Mesendoderm (in vitro differentiated cells): ENCODE measurements around the gene STUM.

Experiments used
- DNase-seq: peaks from one replicate; pipeline ENCODE4 v3.0.0; 2013
- H2AK5ac ChIP-seq: 2 replicates; pipeline ENCODE4 v1.6.1; 2013; ENCODE audit warnings: low read length, inconsistent platforms
- H2BK120ac ChIP-seq: 2 replicates; pipeline ENCODE4 v1.6.1; 2013; ENCODE audit warnings: low read depth, mild to moderate bottlenecking, low read length, moderate library complexity, mixed read lengths
- H2BK15ac ChIP-seq: replicated peaks from 2 replicates; pipeline ENCODE4 v1.6.1; 2013; ENCODE audit warnings: low read depth, mild to moderate bottlenecking, moderate library complexity
- H2BK5ac ChIP-seq: 2 replicates; pipeline ENCODE4 v1.6.1; 2013; ENCODE audit warnings: low read length, inconsistent platforms
- H3K18ac ChIP-seq: 2 replicates; pipeline ENCODE4 v1.6.1; 2013; ENCODE audit warnings: mild to moderate bottlenecking, low read length, mixed read lengths
- H3K23ac ChIP-seq: one replicate; pipeline ENCODE4 v1.6.1; 2013; ENCODE audit warnings: low read length
- H3K27ac ChIP-seq: 2 replicates; pipeline ENCODE4 v1.5.1; 2013; ENCODE audit warnings: low read depth, mild to moderate bottlenecking, inconsistent platforms, low read length, moderate library complexity
- H3K27me3 ChIP-seq: 2 replicates; pipeline ENCODE4 v1.6.1; 2013; ENCODE audit warnings: low read length, control low read depth, mild to moderate bottlenecking, inconsistent platforms; ENCODE audit not compliant: insufficient read depth, poor library complexity
- H3K36me3 ChIP-seq: 2 replicates; pipeline ENCODE4 v1.6.1; 2013; ENCODE audit warnings: low read length, inconsistent platforms; ENCODE audit not compliant: control insufficient read depth, insufficient read depth
- H3K4ac ChIP-seq: one replicate; pipeline ENCODE4 v1.6.1; 2013; ENCODE audit warnings: low read depth, mild to moderate bottlenecking, low read length, moderate library complexity
- H3K4me1 ChIP-seq: 2 replicates; pipeline ENCODE4 v1.6.1; 2013; ENCODE audit warnings: low read depth, low read length, inconsistent platforms; ENCODE audit not compliant: control insufficient read depth
- H3K4me2 ChIP-seq: 2 replicates; pipeline ENCODE4 v1.6.1; 2013; ENCODE audit warnings: low read length
- H3K4me3 ChIP-seq: 2 replicates; pipeline ENCODE4 v1.5.1; 2013; ENCODE audit warnings: mild to moderate bottlenecking, low read length
- H3K56ac ChIP-seq: one replicate; pipeline ENCODE4 v1.6.1; 2013; ENCODE audit warnings: low read length
- H3K79me1 ChIP-seq: 2 replicates; pipeline ENCODE4 v1.6.1; 2013; ENCODE audit warnings: low read length, inconsistent platforms
- H3K79me2 ChIP-seq: 2 replicates; pipeline ENCODE4 v1.6.1; 2013; ENCODE audit warnings: mild to moderate bottlenecking, low read length; ENCODE audit not compliant: control insufficient read depth, insufficient read depth
- H3K9ac ChIP-seq: 2 replicates; pipeline ENCODE4 v1.6.1; 2013; ENCODE audit warnings: low read length, inconsistent platforms
- H4K5ac ChIP-seq: one replicate; pipeline ENCODE4 v1.6.1; 2013; ENCODE audit warnings: low read length
- H4K8ac ChIP-seq: one replicate; pipeline ENCODE4 v1.6.1; 2013; ENCODE audit warnings: low read depth, mild to moderate bottlenecking, control low read depth, low read length, moderate library complexity
- WGBS: extraction: QIAGEN DNeasy Blood & Tissue Kit; methylation state at CpG from one replicate; pipeline ENCODE4 v1.1.7; 2013; ENCODE audit warnings: low lambda C conversion rate, missing lambda C conversion rate; ENCODE audit not compliant: insufficient coverage; ENCODE audit errors: extremely low coverage; 5-methylcytosine and 5-hydroxymethylcytosine counted together

The STUM gene

GRCh38 chr1:226604560-226605317 lies 56.2 kb downstream of the STUM start:
- no CpG with 5 or more reads among the region's 9 CpGs for WGBS
- H2AK5ac ChIP-seq: no peak overlapping the region

GRCh38 chr1:226605318-226605950 lies 56.9 kb downstream of the STUM start:
- DNase-seq: no peak
- Histone ChIP-seq H3K4me2 (no peak overlapping the region), H2BK120ac (no peak overlapping the region), H3K27ac (no peak overlapping the region), H4K8ac (no peak overlapping the region), H3K27me3 (no peaks in the 10 kb centered on the region), H3K79me2 (no peaks in the 10 kb centered on the region), H3K79me1 (no peaks in the 10 kb centered on the region), H2AK5ac (no peak overlapping the region), H2BK5ac (no peak overlapping the region), H3K9ac (no peak overlapping the region), H3K18ac (no peak overlapping the region), H3K4ac (no peak overlapping the region), H3K4me3 (no peak overlapping the region), H3K56ac (peak overlapping the region; percentile 53), H3K23ac (no peak overlapping the region), H2BK15ac (no peak overlapping the region), H4K5ac (no peak overlapping the region), H3K4me1 (peaks cover 9% of the 10 kb centered on the region), H3K36me3 (no peaks in the 10 kb centered on the region)
- WGBS: no CpG with 5 or more reads among the region's 9 CpGs

More at GRCh38 chr1:226604560-226605317, 56.2 kb downstream of the STUM start:
- Histone ChIP-seq H3K4me3 (no peak overlapping the region), H3K79me2 (no peaks in the 10 kb centered on the region), H3K36me3 (no peaks in the 10 kb centered on the region), H3K56ac (peak overlapping the region; percentile 53), H3K9ac (no peak overlapping the region), H3K23ac (no peak overlapping the region), H3K4me1 (peaks cover 9% of the 10 kb centered on the region), H3K4ac (no peak overlapping the region), H3K27me3 (no peaks in the 10 kb centered on the region), H3K27ac (no peak overlapping the region), H3K18ac (peak overlapping the region; percentile 2), H2BK120ac (no peak overlapping the region), H4K8ac (no peak overlapping the region), H4K5ac (no peak overlapping the region), H2BK15ac (no peak overlapping the region), H3K79me1 (no peaks in the 10 kb centered on the region), H2BK5ac (no peak overlapping the region), H3K4me2 (no peak overlapping the region)
- peak; percentile 92 for DNase-seq

GRCh38 chr1:226606311-226607267 lies 58.0 kb downstream of the STUM start:
- no CpG with 5 or more reads among the region's 11 CpGs for WGBS
- Histone ChIP-seq H3K4me2 (no peak overlapping the region), H4K5ac (no peak overlapping the region), H2BK5ac (no peak overlapping the region), H2AK5ac (no peak overlapping the region), H2BK15ac (no peak overlapping the region), H3K27me3 (no peaks in the 10 kb centered on the region), H3K56ac (peak overlapping the region; percentile 1), H4K8ac (no peak overlapping the region), H3K79me2 (no peaks in the 10 kb centered on the region), H3K23ac (no peak overlapping the region), H3K4me1 (peaks cover 9% of the 10 kb centered on the region), H3K27ac (no peak overlapping the region), H2BK120ac (no peak overlapping the region), H3K36me3 (no peaks in the 10 kb centered on the region), H3K18ac (no peak overlapping the region), H3K4me3 (no peak overlapping the region), H3K4ac (no peak overlapping the region), H3K79me1 (no peaks in the 10 kb centered on the region), H3K9ac (no peak overlapping the region)
- peak; percentile 79 for DNase-seq

- Histone ChIP-seq H3K4ac (no peak overlapping the region), H3K36me3 (no peaks in the 10 kb centered on the region), H2BK120ac (no peak overlapping the region), H3K23ac (no peak overlapping the region), H2BK5ac (no peak overlapping the region), H2BK15ac (no peak overlapping the region), H3K79me1 (no peaks in the 10 kb centered on the region), H3K4me3 (no peak overlapping the region), H3K18ac (no peak overlapping the region), H3K79me2 (no peaks in the 10 kb centered on the region), H3K9ac (no peak overlapping the region), H3K27me3 (no peaks in the 10 kb centered on the region), H3K4me1 (peaks cover 9% of the 10 kb centered on the region), H3K4me2 (no peak overlapping the region), H4K5ac (no peak overlapping the region), H2AK5ac (no peak overlapping the region), H4K8ac (no peak overlapping the region), H3K27ac (no peak overlapping the region), H3K56ac (peak overlapping the region; percentile 17)
- DNase-seq: no peak
- no CpG with 5 or more reads among the region's 12 CpGs for WGBS
These were observed 58.7 kb downstream of the STUM start for GRCh38 chr1:226607268-226607660.

GRCh38 chr1:226607821-226608220 lies 59.3 kb downstream of the STUM start:
- no peak for DNase-seq
- Histone ChIP-seq H3K9ac (no peak overlapping the region), H4K5ac (no peak overlapping the region), H3K36me3 (no peaks in the 10 kb centered on the region), H3K27me3 (no peaks in the 10 kb centered on the region), H3K23ac (no peak overlapping the region), H3K4me1 (peaks cover 9% of the 10 kb centered on the region), H2AK5ac (peak overlapping the region; percentile 48), H3K4me3 (no peak overlapping the region), H3K27ac (no peak overlapping the region), H2BK120ac (no peak overlapping the region), H3K18ac (no peak overlapping the region), H4K8ac (no peak overlapping the region), H3K79me2 (no peaks in the 10 kb centered on the region), H3K56ac (no peak overlapping the region), H2BK15ac (no peak overlapping the region), H3K4me2 (no peak overlapping the region), H3K4ac (no peak overlapping the region), H3K79me1 (no peaks in the 10 kb centered on the region), H2BK5ac (no peak overlapping the region)
- WGBS: no CpG with 5 or more reads among the region's 1 CpG
